ENCODE results near the gene VSTM2L. TPM values are rescaled to one million over a fixed set of nuclear protein-coding genes. Genes with fewer than 3 reads are reported as not detected.

VSTM2L gene
- total RNA-seq, 1 experiment from 2014 or later = 0.34 TPM

GRCh38 chr20:37969949-37970855 is 67.3 kb downstream of the VSTM2L start:
- in situ Hi-C loops (cut with HindIII; ENCODE audit: low pct_unique_long_range_greater_than_20kb, low sequenced_read_pairs) = no loop called here
- no peak for DNase-seq (ENCODE audit: low read depth, low spot score)

- in situ Hi-C loops (cut with HindIII; ENCODE audit: low pct_unique_long_range_greater_than_20kb, low sequenced_read_pairs) = no loop called here
- DNase-seq (ENCODE audit: low read depth, low spot score) = no peak
Observed at GRCh38 chr20:37970856-37971245, 67.9 kb downstream of the VSTM2L start.

GRCh38 chr20:37971561-37972127 is 68.7 kb downstream of the VSTM2L start:
- no peak for DNase-seq (ENCODE audit: low read depth, low spot score)
- in situ Hi-C loops (cut with HindIII; ENCODE audit: low pct_unique_long_range_greater_than_20kb, low sequenced_read_pairs) = no loop called here

GRCh38 chr20:37972256-37973058 is 69.5 kb downstream of the VSTM2L start:
- in situ Hi-C loops (cut with HindIII; ENCODE audit: low pct_unique_long_range_greater_than_20kb, low sequenced_read_pairs) = no loop called here

GRCh38 chr20:37973059-37973910 is 70.4 kb downstream of the VSTM2L start:
- in situ Hi-C loops (cut with HindIII; ENCODE audit: low pct_unique_long_range_greater_than_20kb, low sequenced_read_pairs) = no loop called here
- no peak for DNase-seq (ENCODE audit: low read depth, low spot score)

More at GRCh38 chr20:37972256-37973058, 69.5 kb downstream of the VSTM2L start:
- no peak for DNase-seq (ENCODE audit: low read depth, low spot score)

- no peak for DNase-seq (ENCODE audit: low read depth, low spot score)
- in situ Hi-C loops (cut with HindIII; ENCODE audit: low pct_unique_long_range_greater_than_20kb, low sequenced_read_pairs) = no loop called here
Observed at GRCh38 chr20:37976887-37977286, 74.0 kb downstream of the VSTM2L start.

- in situ Hi-C loops (cut with HindIII; ENCODE audit: low pct_unique_long_range_greater_than_20kb, low sequenced_read_pairs) = no loop called here
- no peak for DNase-seq (ENCODE audit: low read depth, low spot score)
Observed at GRCh38 chr20:37977338-37977737, 74.4 kb downstream of the VSTM2L start.

- in situ Hi-C loops (cut with HindIII; ENCODE audit: low pct_unique_long_range_greater_than_20kb, low sequenced_read_pairs) = no loop called here
- DNase-seq (ENCODE audit: low read depth, low spot score) = no peak
Observed at GRCh38 chr20:37977786-37978185, 74.9 kb downstream of the VSTM2L start.

GRCh38 chr20:37979021-37979985 is 76.4 kb downstream of the VSTM2L start:
- in situ Hi-C loops (cut with HindIII; ENCODE audit: low pct_unique_long_range_greater_than_20kb, low sequenced_read_pairs) = no loop called here
- DNase-seq (ENCODE audit: low read depth, low spot score) = no peak

GRCh38 chr20:37980383-37980782 is 77.5 kb downstream of the VSTM2L start:
- in situ Hi-C loops (cut with HindIII; ENCODE audit: low pct_unique_long_range_greater_than_20kb, low sequenced_read_pairs) = no loop called here
- DNase-seq (ENCODE audit: low read depth, low spot score) = no peak

- in situ Hi-C loops (cut with HindIII; ENCODE audit: low pct_unique_long_range_greater_than_20kb, low sequenced_read_pairs) = no loop called here
- no peak for DNase-seq (ENCODE audit: low read depth, low spot score)
Observed at GRCh38 chr20:37980876-37981275, 77.9 kb downstream of the VSTM2L start.

- in situ Hi-C loops (cut with HindIII; ENCODE audit: low pct_unique_long_range_greater_than_20kb, low sequenced_read_pairs) = no loop called here
Observed at GRCh38 chr20:37981568-37981967, 78.6 kb downstream of the VSTM2L start.

GRCh38 chr20:37983286-37983685 is 80.4 kb downstream of the VSTM2L start:
- in situ Hi-C loops (cut with HindIII; ENCODE audit: low pct_unique_long_range_greater_than_20kb, low sequenced_read_pairs) = no loop called here
- no peak for DNase-seq (ENCODE audit: low read depth, low spot score)

More at GRCh38 chr20:37981568-37981967, 78.6 kb downstream of the VSTM2L start:
- DNase-seq (ENCODE audit: low read depth, low spot score) = no peak

- peak; percentile 67 for DNase-seq (ENCODE audit: low read depth, low spot score)
- in situ Hi-C loops (cut with HindIII; ENCODE audit: low pct_unique_long_range_greater_than_20kb, low sequenced_read_pairs) = no loop called here
Observed at GRCh38 chr20:37984018-37984785, 81.3 kb downstream of the VSTM2L start.

GRCh38 chr20:37986044-37986858 is 83.3 kb downstream of the VSTM2L start:
- in situ Hi-C loops (cut with HindIII; ENCODE audit: low pct_unique_long_range_greater_than_20kb, low sequenced_read_pairs) = no loop called here
- no peak for DNase-seq (ENCODE audit: low read depth, low spot score)
